ENCODE results near the gene ATG101. TPM values are rescaled to one million over a fixed set of nuclear protein-coding genes. Genes with fewer than 3 reads are reported as not detected.

The ATG101 gene
- total RNA-seq, 1 experiment from 2014 or later = 66.9 TPM

GRCh38 chr12:52070185-52070925, 577 bp downstream of the ATG101 start:
- CTCF ChIA-PET = interaction anchor here (0.6 to 32.1 kb wide), 11 partner anchors 10 to 902 kb away, joined by 3 to 560 read pairs (median 5); no protein-coding TSS in a partner anchor
- H3K4me3 Mint-ChIP-seq (ENCODE audit: unreplicated experiment) = peak overlapping the region; percentile 96
- peak overlapping the region; percentile 99 for H3K27ac Mint-ChIP-seq (ENCODE audit: low read depth, unreplicated experiment)
- H3K36me3 Mint-ChIP-seq (ENCODE audit: insufficient read depth, unreplicated experiment) = peaks cover 35% of the 10 kb centered on the region
- peaks cover 22% of the 10 kb centered on the region for H3K4me1 Mint-ChIP-seq (ENCODE audit: insufficient read depth, unreplicated experiment)
- peaks cover 17% of the 10 kb centered on the region for H3K27me3 Mint-ChIP-seq (ENCODE audit: insufficient read depth, unreplicated experiment)
- DNase-seq (ENCODE audit: unreplicated experiment) = no peak
- intact Hi-C loops (cut with micrococcal nuclease) = no loop called here
- H3K9me3 Mint-ChIP-seq (ENCODE audit: unreplicated experiment) = no peaks in the 10 kb centered on the region
- BruUV-seq (replicated peaks) = TSS peak; percentile 75
- no peak for TF ChIP-seq CTCF (IDR thresholded peaks at IDR 0.05; ENCODE audit: unreplicated experiment)
- POLR2A ChIA-PET = interaction anchor here (0.6 to 7.4 kb wide), 18 partner anchors 13 to 1714 kb away, joined by 3 to 49 read pairs (median 4); partner anchors contain the start of genes KRT18, KRT5 and NR4A1

GRCh38 chr12:52073531-52074381, 4.0 kb downstream of the ATG101 start:
- Mint-ChIP-seq H3K36me3 (ENCODE audit: insufficient read depth, unreplicated experiment) (peaks cover 62% of the 10 kb centered on the region), H3K4me1 (ENCODE audit: insufficient read depth, unreplicated experiment) (peaks cover 22% of the 10 kb centered on the region), H3K4me3 (ENCODE audit: unreplicated experiment) (no peak overlapping the region), H3K27ac (ENCODE audit: low read depth, unreplicated experiment) (peak overlapping the region; percentile 70), H3K27me3 (ENCODE audit: insufficient read depth, unreplicated experiment) (no peaks in the 10 kb centered on the region), H3K9me3 (ENCODE audit: unreplicated experiment) (no peaks in the 10 kb centered on the region)
- intact Hi-C loops (cut with micrococcal nuclease) = no loop called here
- no peak for TF ChIP-seq CTCF (IDR thresholded peaks at IDR 0.05; ENCODE audit: unreplicated experiment)
- no TSS peak for BruUV-seq (replicated peaks)
- no peak for DNase-seq (ENCODE audit: unreplicated experiment)
- ChIA-PET CTCF (interaction anchor here (0.7 to 32.1 kb wide), 2 partner anchors 9 to 49 kb away, joined by 3 to 560 read pairs; no protein-coding TSS in a partner anchor), POLR2A (interaction anchor here (0.7 kb wide), 1 partner anchor 70 kb away, joined by 6 read pairs; no protein-coding TSS in a partner anchor)

- Mint-ChIP-seq H3K9me3 (ENCODE audit: unreplicated experiment) (no peaks in the 10 kb centered on the region), H3K27me3 (ENCODE audit: insufficient read depth, unreplicated experiment) (no peaks in the 10 kb centered on the region), H3K4me1 (ENCODE audit: insufficient read depth, unreplicated experiment) (peaks cover 22% of the 10 kb centered on the region), H3K36me3 (ENCODE audit: insufficient read depth, unreplicated experiment) (peaks cover 62% of the 10 kb centered on the region), H3K27ac (ENCODE audit: low read depth, unreplicated experiment) (no peak overlapping the region), H3K4me3 (ENCODE audit: unreplicated experiment) (no peak overlapping the region)
- intact Hi-C loops (cut with micrococcal nuclease) = no loop called here
- POLR2A ChIA-PET = interaction anchor here (0.7 kb wide), 1 partner anchor 71 kb away, joined by 6 read pairs; no protein-coding TSS in a partner anchor
- no peak for DNase-seq (ENCODE audit: unreplicated experiment)
- CTCF ChIA-PET = interaction anchor here (0.6 to 32.1 kb wide), 4 partner anchors 9 to 50 kb away, joined by 3 to 560 read pairs (median 4); no protein-coding TSS in a partner anchor
- BruUV-seq (replicated peaks) = no TSS peak
- TF ChIP-seq CTCF (IDR thresholded peaks at IDR 0.05; ENCODE audit: unreplicated experiment) = no peak
Measured at GRCh38 chr12:52074971-52075724, 5.4 kb downstream of the ATG101 start.
